MM.1S (cell line): ENCODE data around the gene KCTD10.

Experiments used
- DNase-seq: peaks from one replicate; pipeline ENCODE4 v3.0.0-alpha.2; 2015
- H2AFZ ChIP-seq: fragments of 300-600 bp; sonication (generic); 2 replicates; pipeline ENCODE4 v1.6.0; 2016; ENCODE audit warnings: antibody characterized with exemption, low read length
- H3F3A ChIP-seq: fragments of 300-600 bp; sonication (generic); 2 replicates; pipeline ENCODE4 v1.6.1; 2016; ENCODE audit warnings: mild to moderate bottlenecking, antibody characterized with exemption, low read length, moderate library complexity, mixed read lengths; ENCODE audit not compliant: insufficient read depth
- H3K27ac ChIP-seq: fragments of 300-600 bp; sonication (generic); 2 replicates; pipeline ENCODE4 v1.5.1; 2016; ENCODE audit warnings: mild to moderate bottlenecking, low read length
- H3K27me3 ChIP-seq: fragments of 300-600 bp; sonication (generic); replicated peaks from 2 replicates; pipeline ENCODE4 v1.6.0; 2016; ENCODE audit warnings: low read length; ENCODE audit not compliant: insufficient read depth
- H3K36me3 ChIP-seq: fragments of 300-600 bp; sonication (generic); replicated peaks from 2 replicates; pipeline ENCODE4 v1.6.1; 2016; ENCODE audit warnings: mild to moderate bottlenecking, low read length, mixed read lengths; ENCODE audit not compliant: insufficient read depth
- H3K4me1 ChIP-seq: fragments of 300-600 bp; sonication (generic); 2 replicates; pipeline ENCODE4 v1.6.1; 2016; ENCODE audit warnings: low read length, mixed read lengths
- H3K4me2 ChIP-seq: fragments of 300-600 bp; sonication (generic); 2 replicates; pipeline ENCODE4 v1.6.0; 2016; ENCODE audit warnings: low read depth, low read length
- H3K4me3 ChIP-seq: fragments of 300-600 bp; sonication (generic); 2 replicates; pipeline ENCODE4 v1.5.1; 2016; ENCODE audit warnings: low read length, mixed read lengths
- H3K79me2 ChIP-seq: fragments of 300-600 bp; sonication (generic); 2 replicates; pipeline ENCODE4 v1.6.1; 2016; ENCODE audit warnings: mixed run types, low read length, mixed read lengths
- H3K9ac ChIP-seq: fragments of 300-600 bp; sonication (generic); 2 replicates; pipeline ENCODE4 v1.6.1; 2016; ENCODE audit warnings: low read length, mixed read lengths
- H3K9me2 ChIP-seq: fragments of 300-600 bp; sonication (generic); replicated peaks from 2 replicates; pipeline ENCODE4 v1.6.1; 2016; ENCODE audit warnings: mild to moderate bottlenecking, low read length, mixed read lengths; ENCODE audit not compliant: insufficient read depth
- H3K9me3 ChIP-seq: fragments of 300-600 bp; sonication (generic); replicated peaks from 2 replicates; pipeline ENCODE4 v1.6.1; 2016; ENCODE audit warnings: mild to moderate bottlenecking, low read length, mixed read lengths; ENCODE audit not compliant: insufficient read depth
- H4K20me1 ChIP-seq: fragments of 300-600 bp; sonication (generic); 2 replicates; pipeline ENCODE4 v1.6.1; 2016; ENCODE audit warnings: mild to moderate bottlenecking, low read length, moderate library complexity, mixed read lengths; ENCODE audit not compliant: insufficient read depth
- EZH2 ChIP-seq: fragments of 300-600 bp; sonication (generic); optimal IDR thresholded peaks from 2 replicates; pipeline ENCODE3; 2017; ENCODE audit warnings: low read depth, mild to moderate bottlenecking, antibody characterized with exemption, low read length, mixed read lengths
- EZH2phosphoT487 ChIP-seq: fragments of 300-600 bp; sonication (generic); IDR thresholded peaks from 2 replicates; pipeline ENCODE4 v1.6.1; 2018; ENCODE audit warnings: antibody characterized with exemption, low read length
- TF ChIP-seq, protein P1 (sequence below): fragments of 300-600 bp; sonication (generic); IDR thresholded peaks from 2 replicates; pipeline ENCODE4 v1.5.1; 2016; ENCODE audit warnings: antibody characterized with exemption, low read length, mixed read lengths

The KCTD10 gene

DNA sequence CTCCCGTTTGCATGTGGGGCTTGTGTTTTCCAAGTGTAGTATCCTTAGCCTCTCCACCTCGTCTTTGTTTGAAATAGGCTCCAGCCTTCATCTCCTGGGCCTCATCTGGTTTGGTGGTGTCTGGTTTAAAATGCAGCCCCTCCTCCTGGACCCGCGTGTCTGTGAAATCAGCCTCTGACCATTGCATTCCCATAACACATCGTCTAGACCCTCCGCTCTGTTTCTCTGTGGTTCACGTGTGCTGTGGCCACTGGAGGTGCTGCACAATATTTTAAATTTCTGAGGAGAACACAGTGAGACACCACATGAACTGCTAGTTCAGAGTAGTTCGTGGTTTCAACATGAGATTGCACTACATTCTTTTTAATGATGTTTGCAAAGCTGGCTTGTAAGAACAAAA lies 36.0 kb upstream of the KCTD10 start:
- Histone ChIP-seq H3K79me2 (no peaks in the 10 kb centered on the region), H3K4me1 (no peaks in the 10 kb centered on the region), H3F3A (no peaks in the 10 kb centered on the region), H3K27ac (no peak overlapping the region), H3K4me3 (no peak overlapping the region), H3K9me3 (no peaks in the 10 kb centered on the region), H3K9me2 (no peaks in the 10 kb centered on the region), H3K4me2 (no peak overlapping the region), H4K20me1 (no peaks in the 10 kb centered on the region), H2AFZ (no peak overlapping the region), H3K27me3 (no peaks in the 10 kb centered on the region), H3K9ac (no peak overlapping the region), H3K36me3 (no peaks in the 10 kb centered on the region)
- no peak for TF ChIP-seq EZH2
- TF ChIP-seq EZH2phosphoT487 = no peak
- TF ChIP-seq, protein P1, sequence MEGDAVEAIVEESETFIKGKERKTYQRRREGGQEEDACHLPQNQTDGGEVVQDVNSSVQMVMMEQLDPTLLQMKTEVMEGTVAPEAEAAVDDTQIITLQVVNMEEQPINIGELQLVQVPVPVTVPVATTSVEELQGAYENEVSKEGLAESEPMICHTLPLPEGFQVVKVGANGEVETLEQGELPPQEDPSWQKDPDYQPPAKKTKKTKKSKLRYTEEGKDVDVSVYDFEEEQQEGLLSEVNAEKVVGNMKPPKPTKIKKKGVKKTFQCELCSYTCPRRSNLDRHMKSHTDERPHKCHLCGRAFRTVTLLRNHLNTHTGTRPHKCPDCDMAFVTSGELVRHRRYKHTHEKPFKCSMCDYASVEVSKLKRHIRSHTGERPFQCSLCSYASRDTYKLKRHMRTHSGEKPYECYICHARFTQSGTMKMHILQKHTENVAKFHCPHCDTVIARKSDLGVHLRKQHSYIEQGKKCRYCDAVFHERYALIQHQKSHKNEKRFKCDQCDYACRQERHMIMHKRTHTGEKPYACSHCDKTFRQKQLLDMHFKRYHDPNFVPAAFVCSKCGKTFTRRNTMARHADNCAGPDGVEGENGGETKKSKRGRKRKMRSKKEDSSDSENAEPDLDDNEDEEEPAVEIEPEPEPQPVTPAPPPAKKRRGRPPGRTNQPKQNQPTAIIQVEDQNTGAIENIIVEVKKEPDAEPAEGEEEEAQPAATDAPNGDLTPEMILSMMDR = no peak
- no peak for DNase-seq

DNA sequence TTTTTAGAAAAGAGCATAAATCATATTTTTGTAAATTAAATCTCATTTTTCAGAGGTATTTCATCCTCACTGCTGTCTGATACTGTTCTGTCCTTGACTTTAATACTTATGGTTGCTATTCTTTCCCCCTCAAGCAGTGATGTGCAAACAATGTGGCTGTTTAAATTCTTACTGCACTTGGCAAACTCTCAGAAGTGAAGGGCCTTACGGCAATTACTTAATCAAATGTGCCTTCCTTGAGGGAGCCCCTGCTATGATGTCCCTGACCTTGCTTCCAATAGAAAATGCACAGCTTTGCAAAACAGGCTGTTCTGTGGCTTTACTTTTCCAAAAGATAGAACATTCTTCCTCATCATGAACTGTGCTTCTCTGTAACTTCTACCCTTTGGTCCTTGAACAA lies 35.5 kb upstream of the KCTD10 start:
- Histone ChIP-seq H3K9me3 (no peaks in the 10 kb centered on the region), H3K4me3 (no peak overlapping the region), H3K27ac (no peak overlapping the region), H4K20me1 (no peaks in the 10 kb centered on the region), H3K79me2 (no peaks in the 10 kb centered on the region), H3K4me1 (no peaks in the 10 kb centered on the region), H3K9ac (no peak overlapping the region), H3F3A (no peaks in the 10 kb centered on the region), H3K36me3 (no peaks in the 10 kb centered on the region), H3K27me3 (no peaks in the 10 kb centered on the region), H3K9me2 (no peaks in the 10 kb centered on the region), H3K4me2 (no peak overlapping the region), H2AFZ (no peak overlapping the region)
- no peak for DNase-seq
- TF ChIP-seq, protein P1 = no peak
- no peak for TF ChIP-seq EZH2
- TF ChIP-seq EZH2phosphoT487 = no peak

DNA sequence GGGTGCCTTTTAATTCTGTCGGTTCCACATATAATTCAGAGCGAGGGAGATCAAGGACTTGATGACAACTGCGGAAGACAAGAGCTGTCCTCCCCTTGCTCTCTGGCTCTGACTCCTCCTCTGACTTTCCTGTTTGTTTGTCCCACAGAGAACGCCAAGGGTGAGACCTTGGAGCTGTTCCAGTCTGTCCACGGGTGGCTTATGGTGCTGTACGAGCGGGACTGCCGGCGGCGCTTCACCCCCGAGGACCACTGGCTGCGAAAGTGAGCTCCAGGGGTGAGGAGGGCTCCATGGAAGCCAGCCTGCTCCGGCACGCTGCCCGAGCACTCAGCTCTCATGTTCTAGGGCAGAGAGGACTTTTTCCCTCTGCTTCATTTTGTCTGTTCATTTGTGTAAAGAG lies 33.1 kb upstream of the KCTD10 start:
- no peak overlapping the region for H3K4me3 ChIP-seq
- no peaks in the 10 kb centered on the region for H3K36me3 ChIP-seq
- no peaks in the 10 kb centered on the region for H4K20me1 ChIP-seq
- H3K9me2 ChIP-seq = no peaks in the 10 kb centered on the region
- no peaks in the 10 kb centered on the region for H3K9me3 ChIP-seq
- no peaks in the 10 kb centered on the region for H3F3A ChIP-seq
- H3K9ac ChIP-seq = no peak overlapping the region
- H3K27me3 ChIP-seq = no peaks in the 10 kb centered on the region
- TF ChIP-seq EZH2 (no peak), EZH2phosphoT487 (no peak)
- TF ChIP-seq, protein P1 = no peak
- no peak overlapping the region for H2AFZ ChIP-seq
- H3K4me2 ChIP-seq = no peak overlapping the region
- DNase-seq = no peak
- H3K27ac ChIP-seq = no peak overlapping the region
- H3K4me1 ChIP-seq = no peaks in the 10 kb centered on the region
- no peaks in the 10 kb centered on the region for H3K79me2 ChIP-seq
